Thyroid gland (tissue), 4 donors: ENCODE data around the gene ICE2. TPM values are rescaled to one million over a fixed set of nuclear protein-coding genes. Genes with fewer than 3 reads are reported as not detected.

ENCODE experiments used
- DNase-seq, 2 donors: peaks; one replicate each; pipeline ENCODE4 v3.0.0-alpha.2; 2019
- H3K27ac ChIP-seq, 3 donors: fragments of 200-600 bp; sonication (generic); 1 replicate in 2 of 3; 2 replicates in 1 of 3; pipeline ENCODE4 v1.5.1; 2016 to 2019; ENCODE audit warnings: mild to moderate bottlenecking in 1 of 3, moderate library complexity in 1 of 3
- H3K27me3 ChIP-seq: fragments of 200-600 bp; sonication (generic); one replicate; pipeline ENCODE4 v1.5.1; 2019
- H3K36me3 ChIP-seq, 2 donors: fragments of 200-600 bp; sonication (generic); one replicate each; pipeline ENCODE4 v1.5.1; 2016 to 2019
- H3K4me1 ChIP-seq, 2 donors: fragments of 200-600 bp; sonication (generic); one replicate each; pipeline ENCODE4 v1.5.1; 2017 to 2019
- H3K4me3 ChIP-seq, 3 donors: fragments of 200-600 bp; sonication (generic); replicated peaks in 1 of 3; 1 replicate in 2 of 3; 2 replicates in 1 of 3; pipeline ENCODE4 v1.5.1; 2016; ENCODE audit warnings: mild to moderate bottlenecking in 1 of 3
- H3K9me3 ChIP-seq: fragments of 200-600 bp; sonication (generic); one replicate; pipeline ENCODE4 v1.5.1; 2017
- POLR2A ChIP-seq, 2 donors: fragments of 450-650 bp; IDR thresholded peaks; one replicate each; pipeline ENCODE4 v1.6.1; 2017; ENCODE audit warnings: antibody characterized with exemption in 2 of 2, mild to moderate bottlenecking in 2 of 2, moderate library complexity in 1 of 2
- WGBS, 2 donors: methylation state at CpG; one replicate each; pipeline ENCODE4 v1.1.5; 2017; 5-methylcytosine and 5-hydroxymethylcytosine counted together
- intact Hi-C: fragments of 100-400 bp; cut with DNase I; formaldehyde crosslinking; loops from one replicate; pipeline ENCODE4 v1.15.1; 2023
- total RNA-seq, 4 donors: library from RNA; depleted of rRNA; stranded (reverse); fragments of >200 nt; gene quantifications; one replicate each; pipeline ENCODE4 v1.2.3, GENCODE V29; 2016
- TF ChIP-seq, protein P1 (sequence below), 6 experiments: fragments of 200-600 bp in 3 of 6; fragments of 450-650 bp in 3 of 6; sonication (generic) in 3 of 6; IDR thresholded peaks; one replicate each; pipeline ENCODE4 v1.5.1; 2016 to 2019; ENCODE audit warnings: antibody characterized with exemption in 6 of 6, mild to moderate bottlenecking in 2 of 6, inconsistent platforms in 1 of 6, moderate library complexity in 1 of 6

The ICE2 gene
- total RNA-seq, 4 donors from 2014 or later = 52.6 to 84.5 (median 59.5) TPM

DNA sequence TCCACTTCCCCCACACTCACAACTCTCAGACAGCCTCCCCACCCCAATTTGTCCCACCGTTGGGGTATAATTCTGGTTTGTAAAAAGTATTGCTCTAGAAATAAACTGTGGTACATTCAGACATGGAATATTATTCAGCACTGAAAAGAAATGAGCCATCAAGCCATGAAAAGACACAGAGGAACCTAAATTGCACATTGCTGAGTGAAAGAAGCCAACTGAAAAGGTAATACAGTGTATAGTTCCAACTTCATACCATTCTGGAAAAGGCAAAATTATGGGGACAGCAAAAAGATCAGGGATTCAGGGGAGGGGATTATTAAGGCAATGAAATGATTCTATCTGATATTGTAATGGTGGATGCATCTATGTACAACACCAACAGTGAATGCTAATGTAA lies 91.6 kb downstream of the ICE2 start:
- H3K27ac ChIP-seq = no peak overlapping the region
- WGBS, 2 donors = 93 to 96% methylated on average over 1 of the region's 1 CpG
- DNase-seq = no peak
- intact Hi-C loops = no loop called here
- no peak overlapping the region for H3K4me3 ChIP-seq
- peaks cover 33 to 42% of the 10 kb centered on the region in 2 donors for H3K4me1 ChIP-seq
- H3K9me3 ChIP-seq = no peaks in the 10 kb centered on the region
- no peaks in the 10 kb centered on the region for H3K27me3 ChIP-seq
- H3K36me3 ChIP-seq = peaks cover 0 to 3% of the 10 kb centered on the region in 2 donors
- TF ChIP-seq, protein P1, sequence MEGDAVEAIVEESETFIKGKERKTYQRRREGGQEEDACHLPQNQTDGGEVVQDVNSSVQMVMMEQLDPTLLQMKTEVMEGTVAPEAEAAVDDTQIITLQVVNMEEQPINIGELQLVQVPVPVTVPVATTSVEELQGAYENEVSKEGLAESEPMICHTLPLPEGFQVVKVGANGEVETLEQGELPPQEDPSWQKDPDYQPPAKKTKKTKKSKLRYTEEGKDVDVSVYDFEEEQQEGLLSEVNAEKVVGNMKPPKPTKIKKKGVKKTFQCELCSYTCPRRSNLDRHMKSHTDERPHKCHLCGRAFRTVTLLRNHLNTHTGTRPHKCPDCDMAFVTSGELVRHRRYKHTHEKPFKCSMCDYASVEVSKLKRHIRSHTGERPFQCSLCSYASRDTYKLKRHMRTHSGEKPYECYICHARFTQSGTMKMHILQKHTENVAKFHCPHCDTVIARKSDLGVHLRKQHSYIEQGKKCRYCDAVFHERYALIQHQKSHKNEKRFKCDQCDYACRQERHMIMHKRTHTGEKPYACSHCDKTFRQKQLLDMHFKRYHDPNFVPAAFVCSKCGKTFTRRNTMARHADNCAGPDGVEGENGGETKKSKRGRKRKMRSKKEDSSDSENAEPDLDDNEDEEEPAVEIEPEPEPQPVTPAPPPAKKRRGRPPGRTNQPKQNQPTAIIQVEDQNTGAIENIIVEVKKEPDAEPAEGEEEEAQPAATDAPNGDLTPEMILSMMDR (IDR thresholded peaks at IDR 0.05) = no peak
- no peak for TF ChIP-seq POLR2A (IDR thresholded peaks at IDR 0.05)

- H3K27me3 ChIP-seq = no peaks in the 10 kb centered on the region
- H3K4me3 ChIP-seq = no peak overlapping the region
- no peaks in the 10 kb centered on the region for H3K9me3 ChIP-seq
- intact Hi-C loops = no loop called here
- H3K36me3 ChIP-seq = peaks cover 0 to 3% of the 10 kb centered on the region in 2 donors
- no peak for DNase-seq
- H3K27ac ChIP-seq = no peak overlapping the region
- H3K4me1 ChIP-seq = peaks cover 30 to 40% of the 10 kb centered on the region in 2 donors
- TF ChIP-seq, protein P1 (IDR thresholded peaks at IDR 0.05) = no peak
- no peak for TF ChIP-seq POLR2A (IDR thresholded peaks at IDR 0.05)
- WGBS, 2 donors = 83 to 87% methylated on average over 4 of the region's 4 CpGs
These were observed 92.3 kb downstream of the ICE2 start for GRCh38 chr15:60386615-60387014.

DNA sequence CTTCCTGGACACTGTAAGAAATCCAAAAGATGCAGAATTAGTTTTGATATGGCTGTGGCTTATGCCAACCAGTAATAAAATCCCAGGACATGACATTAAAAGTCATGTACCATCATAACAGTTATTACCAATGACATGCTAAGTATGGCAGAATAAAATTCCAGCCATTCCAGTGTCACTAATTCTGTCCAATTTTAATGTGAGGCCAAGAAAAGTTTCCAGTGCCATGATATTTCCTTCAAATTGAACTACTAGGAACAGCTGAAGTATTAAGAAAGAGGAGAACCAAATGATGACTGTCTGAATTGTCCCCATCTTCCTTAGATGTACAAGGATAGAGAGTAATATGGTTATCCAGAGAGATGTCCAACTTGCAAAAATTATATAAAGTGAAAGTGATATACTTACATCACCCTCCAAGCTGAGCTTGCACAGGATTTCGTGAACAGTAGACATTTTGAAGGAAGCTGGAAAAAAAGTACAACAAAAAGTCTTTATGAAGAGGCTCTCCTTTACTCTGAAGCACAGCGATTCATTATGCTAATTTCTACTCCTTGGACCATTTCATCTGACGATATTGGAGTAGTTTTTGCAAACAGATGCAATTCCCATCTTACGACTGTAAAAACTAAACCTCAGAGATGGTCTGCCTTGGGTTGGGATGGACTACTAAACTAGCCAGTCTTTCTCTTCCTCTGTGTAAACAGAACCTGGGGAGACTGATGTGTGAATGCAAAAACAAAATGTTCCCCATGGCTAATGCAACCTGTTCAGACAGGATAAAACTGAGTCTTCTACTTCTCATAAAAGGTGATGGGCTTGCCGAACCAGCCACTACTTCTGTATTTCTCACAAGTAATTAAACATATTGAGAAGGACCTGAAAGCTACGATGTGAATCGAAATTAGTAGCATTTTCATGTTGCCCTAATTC lies 93.1 kb downstream of the ICE2 start:
- H3K36me3 ChIP-seq = peaks cover 0 to 3% of the 10 kb centered on the region in 2 donors
- H3K27ac ChIP-seq = no peak overlapping the region
- H3K4me1 ChIP-seq = peaks cover 27 to 37% of the 10 kb centered on the region in 2 donors
- TF ChIP-seq POLR2A (IDR thresholded peaks at IDR 0.05) = no peak
- TF ChIP-seq, protein P1 (IDR thresholded peaks at IDR 0.05) = no peak
- 88 to 89% methylated on average over 7 of the region's 7 CpGs for WGBS, 2 donors
- H3K9me3 ChIP-seq = no peaks in the 10 kb centered on the region
- H3K4me3 ChIP-seq = no peak overlapping the region
- intact Hi-C loops = no loop called here
- no peak for DNase-seq
- H3K27me3 ChIP-seq = no peaks in the 10 kb centered on the region

DNA sequence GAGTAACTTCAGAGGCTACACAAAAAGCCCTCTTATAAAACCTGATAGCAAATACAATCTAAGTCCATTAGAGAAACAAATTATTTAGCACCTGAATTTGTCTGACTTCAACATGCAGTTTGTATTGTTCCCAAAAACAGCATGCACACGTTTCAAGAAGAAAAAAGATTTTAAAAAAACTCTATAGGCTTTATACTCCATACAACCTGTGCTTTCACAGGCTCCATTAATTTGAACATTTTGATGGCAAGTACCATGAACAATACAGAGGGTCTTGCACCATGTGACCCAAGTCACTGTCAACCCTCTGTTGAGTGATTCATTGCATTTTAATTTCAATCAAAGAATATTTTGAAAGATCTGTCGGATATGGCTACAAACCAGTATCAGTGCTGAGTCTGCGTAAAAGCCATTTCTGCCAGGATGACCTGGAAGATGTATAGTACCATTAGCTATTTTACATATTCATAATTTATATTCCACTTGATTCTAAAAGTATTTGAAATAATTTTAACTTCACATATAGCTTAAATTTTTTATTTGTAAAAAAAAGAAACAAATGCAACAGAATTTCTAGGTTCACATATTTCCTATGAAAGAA lies 94.3 kb downstream of the ICE2 start:
- TF ChIP-seq POLR2A (IDR thresholded peaks at IDR 0.05) = no peak
- TF ChIP-seq, protein P1 (IDR thresholded peaks at IDR 0.05) = no peak
- 82 to 86% methylated on average over 3 of the region's 3 CpGs for WGBS, 2 donors
- Histone ChIP-seq H3K4me3 (no peak overlapping the region), H3K27me3 (no peaks in the 10 kb centered on the region), H3K36me3 (peaks cover 0 to 3% of the 10 kb centered on the region in 2 donors), H3K4me1 (peaks cover 20 to 30% of the 10 kb centered on the region in 2 donors), H3K27ac (no peak overlapping the region), H3K9me3 (no peaks in the 10 kb centered on the region)
- DNase-seq = no peak
- intact Hi-C loops = no loop called here

- TF ChIP-seq POLR2A (IDR thresholded peaks at IDR 0.05) = no peak
- TF ChIP-seq, protein P1 (IDR thresholded peaks at IDR 0.05) = no peak
- Histone ChIP-seq H3K27me3 (no peaks in the 10 kb centered on the region), H3K9me3 (no peaks in the 10 kb centered on the region), H3K4me3 (no peak overlapping the region), H3K4me1 (peaks cover 15 to 32% of the 10 kb centered on the region in 2 donors), H3K27ac (no peak overlapping the region), H3K36me3 (peaks cover 0 to 3% of the 10 kb centered on the region in 2 donors)
- DNase-seq = no peak
- WGBS, 2 donors = 73 to 80% methylated on average over 3 of the region's 3 CpGs
- intact Hi-C loops = no loop called here
These were observed 94.9 kb downstream of the ICE2 start for GRCh38 chr15:60384053-60384452.
